ENCODE data around the gene ILK. TPM values are rescaled to one million over a fixed set of nuclear protein-coding genes. Genes with fewer than 3 reads are reported as not detected.
A peak's percentile ranks its signal among the peaks of the same experiment; 100 is the strongest.

Gene ILK
- total and polyA plus RNA-seq, 5 donors from 2014 or later = 62.9 to 141 (median 99.3) TPM

DNA sequence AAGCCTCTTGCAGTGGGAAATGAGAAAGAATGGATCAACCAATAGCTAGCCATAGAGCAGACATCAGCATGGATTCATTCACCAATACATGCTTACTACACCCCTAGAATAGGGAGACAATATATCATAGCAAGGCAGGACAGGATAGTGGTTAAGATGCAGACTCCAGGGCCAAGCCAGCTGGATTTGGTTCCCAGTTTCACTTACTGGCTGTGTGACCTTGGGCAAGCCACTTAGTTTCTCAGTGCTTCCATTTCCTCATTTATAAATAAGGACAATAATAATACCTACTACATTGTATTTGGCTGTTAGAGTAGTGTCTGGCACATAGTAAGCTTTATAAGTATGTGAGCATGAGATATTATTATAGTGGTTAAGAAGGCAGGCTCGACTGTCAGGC is 44.9 kb downstream of the ILK start:
- no peaks in the 10 kb centered on the region for H3K36me3 ChIP-seq (ENCODE audit: control insufficient read depth, insufficient read depth, low read length)
- H3K9me3 ChIP-seq (ENCODE audit: control insufficient read depth in 2 of 2, low read length in 2 of 2) = no peaks in the 10 kb centered on the region
- H3K36me3 Mint-ChIP-seq = no peaks in the 10 kb centered on the region
- peaks cover 13% of the 10 kb centered on the region for H3K27me3 ChIP-seq (ENCODE audit: control insufficient read depth, insufficient read depth, low read length)
- no peaks in the 10 kb centered on the region for H3K27me3 Mint-ChIP-seq
- H3K4me1 Mint-ChIP-seq = no peaks in the 10 kb centered on the region
- DNase-seq (no peak), ATAC-seq (ENCODE audit: low read depth in 2 of 2) (no peak)
- peaks cover 43% of the 10 kb centered on the region for H3K4me1 ChIP-seq (ENCODE audit: control insufficient read depth, insufficient read depth, low read length, poor library complexity, severe bottlenecking)
- no peak overlapping the region for H3K4me3 ChIP-seq (ENCODE audit: low read depth, low read length)
- no peak overlapping the region for H3K4me3 Mint-ChIP-seq
- H3K9me3 Mint-ChIP-seq = no peaks in the 10 kb centered on the region
- peak overlapping the region; percentile 14 for H3K27ac ChIP-seq (ENCODE audit: insufficient read depth, low read length, poor library complexity, severe bottlenecking)
- no peak overlapping the region for H3K27ac Mint-ChIP-seq

DNA sequence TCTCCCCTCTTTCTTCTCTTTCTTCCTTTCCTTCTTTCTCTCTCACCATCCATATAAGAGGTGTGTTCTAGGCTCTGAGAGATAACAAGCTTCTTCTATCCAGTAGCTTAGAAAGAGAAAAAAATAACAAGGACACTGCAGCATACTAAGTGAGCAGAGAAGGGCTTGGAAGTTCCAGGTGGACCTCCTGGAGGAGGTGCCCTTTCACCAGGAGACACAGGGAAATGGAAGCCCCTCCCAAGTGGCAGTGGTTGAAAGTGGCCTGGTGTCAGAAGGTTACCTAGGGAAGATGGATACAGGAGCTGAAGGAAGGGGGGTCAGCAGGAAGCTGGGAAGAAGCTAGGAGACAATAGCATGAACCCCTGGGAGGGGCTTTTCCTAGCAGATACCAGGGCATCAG is 46.5 kb downstream of the ILK start:
- Histone ChIP-seq H3K27me3 (ENCODE audit: control insufficient read depth, insufficient read depth, low read length) (peaks cover 15% of the 10 kb centered on the region), H3K36me3 (ENCODE audit: control insufficient read depth, insufficient read depth, low read length) (no peaks in the 10 kb centered on the region), H3K4me3 (ENCODE audit: low read depth, low read length) (no peak overlapping the region), H3K9me3 (ENCODE audit: control insufficient read depth in 2 of 2, low read length in 2 of 2) (no peaks in the 10 kb centered on the region), H3K4me1 (ENCODE audit: control insufficient read depth, insufficient read depth, low read length, poor library complexity, severe bottlenecking) (peaks cover 38% of the 10 kb centered on the region), H3K27ac (ENCODE audit: insufficient read depth, low read length, poor library complexity, severe bottlenecking) (no peak overlapping the region)
- Mint-ChIP-seq H3K27me3 (no peaks in the 10 kb centered on the region), H3K27ac (no peak overlapping the region), H3K36me3 (no peaks in the 10 kb centered on the region), H3K4me3 (no peak overlapping the region), H3K4me1 (no peaks in the 10 kb centered on the region), H3K9me3 (no peaks in the 10 kb centered on the region)
- no peak for DNase-seq
- no peak for ATAC-seq (ENCODE audit: low read depth in 2 of 2)

DNA sequence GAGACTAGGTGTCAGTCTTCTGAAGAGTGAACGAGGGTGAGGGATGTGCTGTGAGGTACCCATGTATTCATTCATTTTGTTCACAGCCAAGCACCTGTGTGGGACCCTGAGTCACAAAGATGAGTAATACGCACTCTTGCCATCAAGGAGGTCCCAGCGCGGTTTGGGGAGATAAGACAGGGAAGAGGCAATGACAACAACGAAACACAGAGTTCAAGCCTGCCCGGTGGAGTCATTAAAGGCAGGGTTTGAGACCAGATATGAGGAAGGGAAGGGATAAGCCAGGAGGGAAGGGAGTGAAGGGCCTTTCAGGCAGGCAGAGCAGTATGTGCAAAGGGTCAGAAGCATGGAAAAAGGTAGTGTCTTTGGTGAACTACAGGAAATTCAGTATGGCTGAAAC is 47.4 kb downstream of the ILK start:
- DNase-seq (no peak), ATAC-seq (ENCODE audit: low read depth in 2 of 2) (no peak)
- Histone ChIP-seq H3K9me3 (ENCODE audit: control insufficient read depth in 2 of 2, low read length in 2 of 2) (no peaks in the 10 kb centered on the region), H3K4me1 (ENCODE audit: control insufficient read depth, insufficient read depth, low read length, poor library complexity, severe bottlenecking) (peaks cover 31% of the 10 kb centered on the region), H3K27me3 (ENCODE audit: control insufficient read depth, insufficient read depth, low read length) (peaks cover 16% of the 10 kb centered on the region), H3K4me3 (ENCODE audit: low read depth, low read length) (no peak overlapping the region), H3K36me3 (ENCODE audit: control insufficient read depth, insufficient read depth, low read length) (no peaks in the 10 kb centered on the region), H3K27ac (ENCODE audit: insufficient read depth, low read length, poor library complexity, severe bottlenecking) (no peak overlapping the region)
- peaks cover 0 to 1% (median under 1%) of the 10 kb centered on the region in 4 donors for H3K4me1 Mint-ChIP-seq
- no peak overlapping the region for H3K27ac Mint-ChIP-seq
- no peaks in the 10 kb centered on the region for H3K36me3 Mint-ChIP-seq
- peaks cover 2% of the 10 kb centered on the region for H3K27me3 Mint-ChIP-seq
- H3K9me3 Mint-ChIP-seq = no peaks in the 10 kb centered on the region
- H3K4me3 Mint-ChIP-seq = no peak overlapping the region

DNA sequence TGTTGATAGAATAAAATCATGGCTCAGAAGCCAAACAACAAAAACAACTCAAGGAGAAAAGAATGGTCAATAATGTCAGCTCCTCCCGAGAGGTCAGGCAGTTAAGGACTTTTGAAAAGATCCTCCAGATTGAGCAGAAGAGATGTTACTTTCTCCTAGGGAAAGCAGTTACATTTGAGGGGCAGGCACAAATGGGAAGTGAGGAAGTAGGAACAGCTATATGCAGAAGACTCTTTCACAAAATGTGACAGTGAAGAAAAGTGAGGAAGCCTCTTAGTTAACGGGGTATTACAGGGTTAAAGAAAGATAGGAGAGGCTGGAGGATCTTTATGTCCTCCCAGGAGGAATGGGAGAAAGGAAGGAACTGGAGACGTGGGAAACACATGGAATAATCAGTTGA is 48.6 kb downstream of the ILK start:
- Mint-ChIP-seq H3K4me1 (peaks cover 0 to 11% (median 1%) of the 10 kb centered on the region in 4 donors), H3K27ac (no peak overlapping the region), H3K9me3 (peaks cover 0 to 2% (median 0%) of the 10 kb centered on the region in 7 donors), H3K27me3 (peaks cover 14% of the 10 kb centered on the region), H3K36me3 (no peaks in the 10 kb centered on the region), H3K4me3 (no peak overlapping the region)
- DNase-seq (no peak), ATAC-seq (ENCODE audit: low read depth in 2 of 2) (no peak)
- H3K9me3 ChIP-seq (ENCODE audit: control insufficient read depth in 2 of 2, low read length in 2 of 2) = no peaks in the 10 kb centered on the region
- no peak overlapping the region for H3K27ac ChIP-seq (ENCODE audit: insufficient read depth, low read length, poor library complexity, severe bottlenecking)
- peaks cover 18% of the 10 kb centered on the region for H3K4me1 ChIP-seq (ENCODE audit: control insufficient read depth, insufficient read depth, low read length, poor library complexity, severe bottlenecking)
- no peaks in the 10 kb centered on the region for H3K36me3 ChIP-seq (ENCODE audit: control insufficient read depth, insufficient read depth, low read length)
- H3K4me3 ChIP-seq (ENCODE audit: low read depth, low read length) = no peak overlapping the region
- H3K27me3 ChIP-seq (ENCODE audit: control insufficient read depth, insufficient read depth, low read length) = peaks cover 23% of the 10 kb centered on the region

DNA sequence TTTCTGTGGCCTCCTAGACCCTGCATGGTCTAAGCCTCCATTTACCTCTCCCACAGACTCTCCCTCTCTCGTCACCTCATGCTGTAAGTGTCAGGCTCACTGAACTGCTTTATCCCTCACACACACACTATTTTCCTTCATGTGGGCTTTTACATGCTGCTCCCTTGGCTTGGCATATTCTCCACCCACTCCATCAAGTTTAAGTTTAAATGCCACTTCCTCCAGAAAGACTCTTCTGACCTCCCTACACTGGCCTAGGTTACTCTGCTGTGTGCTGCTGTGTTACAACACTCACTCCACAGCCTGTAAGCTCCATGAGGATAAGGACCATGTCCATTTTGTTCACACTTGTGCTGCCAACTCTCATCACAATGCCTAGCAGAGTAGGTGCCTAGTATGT is 49.5 kb downstream of the ILK start:
- no peak overlapping the region for H3K4me3 Mint-ChIP-seq
- H3K9me3 Mint-ChIP-seq = peaks cover 0 to 2% (median 0%) of the 10 kb centered on the region in 7 donors
- no peaks in the 10 kb centered on the region for H3K9me3 ChIP-seq (ENCODE audit: control insufficient read depth in 2 of 2, low read length in 2 of 2)
- H3K27me3 ChIP-seq (ENCODE audit: control insufficient read depth, insufficient read depth, low read length) = peaks cover 29% of the 10 kb centered on the region
- peaks cover 16% of the 10 kb centered on the region for H3K27me3 Mint-ChIP-seq
- no peaks in the 10 kb centered on the region for H3K36me3 Mint-ChIP-seq
- H3K4me1 Mint-ChIP-seq = peaks cover 0 to 11% (median 1%) of the 10 kb centered on the region in 4 donors
- no peak overlapping the region for H3K27ac Mint-ChIP-seq
- no peak overlapping the region for H3K27ac ChIP-seq (ENCODE audit: insufficient read depth, low read length, poor library complexity, severe bottlenecking)
- ATAC-seq (ENCODE audit: low read depth in 2 of 2) (no peak), DNase-seq (no peak)
- no peaks in the 10 kb centered on the region for H3K36me3 ChIP-seq (ENCODE audit: control insufficient read depth, insufficient read depth, low read length)
- H3K4me1 ChIP-seq (ENCODE audit: control insufficient read depth, insufficient read depth, low read length, poor library complexity, severe bottlenecking) = peaks cover 9% of the 10 kb centered on the region
- no peak overlapping the region for H3K4me3 ChIP-seq (ENCODE audit: low read depth, low read length)

DNA sequence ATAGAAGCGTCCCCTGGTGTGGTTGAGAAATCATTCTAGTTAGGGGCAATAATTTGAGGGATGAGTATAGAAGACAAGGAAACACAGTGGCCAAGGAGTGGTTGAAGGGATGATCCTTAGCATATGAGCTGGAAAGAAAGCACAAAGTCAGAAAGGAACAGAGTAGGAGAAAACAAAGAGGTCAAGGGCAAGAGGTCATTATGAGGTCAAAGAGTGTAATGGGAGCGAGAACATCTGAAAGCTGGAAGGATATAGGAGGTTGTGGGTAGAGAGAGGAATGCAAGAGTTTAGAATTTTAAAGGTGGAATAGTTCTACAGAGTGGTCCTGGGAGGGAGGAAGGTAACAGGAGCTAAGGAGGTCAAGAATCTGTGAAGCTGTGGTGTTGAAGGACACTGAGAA is 50.1 kb downstream of the ILK start:
- Mint-ChIP-seq H3K4me1 (peaks cover 0 to 11% (median 1%) of the 10 kb centered on the region in 4 donors), H3K27ac (no peak overlapping the region), H3K27me3 (peaks cover 16% of the 10 kb centered on the region), H3K36me3 (no peaks in the 10 kb centered on the region), H3K4me3 (no peak overlapping the region), H3K9me3 (peaks cover 0 to 2% (median 0%) of the 10 kb centered on the region in 7 donors)
- Histone ChIP-seq H3K4me3 (ENCODE audit: low read depth, low read length) (no peak overlapping the region), H3K27ac (ENCODE audit: insufficient read depth, low read length, poor library complexity, severe bottlenecking) (no peak overlapping the region), H3K4me1 (ENCODE audit: control insufficient read depth, insufficient read depth, low read length, poor library complexity, severe bottlenecking) (peaks cover 4% of the 10 kb centered on the region), H3K27me3 (ENCODE audit: control insufficient read depth, insufficient read depth, low read length) (peaks cover 29% of the 10 kb centered on the region), H3K9me3 (ENCODE audit: control insufficient read depth in 2 of 2, low read length in 2 of 2) (no peaks in the 10 kb centered on the region), H3K36me3 (ENCODE audit: control insufficient read depth, insufficient read depth, low read length) (no peaks in the 10 kb centered on the region)
- ATAC-seq (ENCODE audit: low read depth in 2 of 2) (no peak), DNase-seq (no peak)

DNA sequence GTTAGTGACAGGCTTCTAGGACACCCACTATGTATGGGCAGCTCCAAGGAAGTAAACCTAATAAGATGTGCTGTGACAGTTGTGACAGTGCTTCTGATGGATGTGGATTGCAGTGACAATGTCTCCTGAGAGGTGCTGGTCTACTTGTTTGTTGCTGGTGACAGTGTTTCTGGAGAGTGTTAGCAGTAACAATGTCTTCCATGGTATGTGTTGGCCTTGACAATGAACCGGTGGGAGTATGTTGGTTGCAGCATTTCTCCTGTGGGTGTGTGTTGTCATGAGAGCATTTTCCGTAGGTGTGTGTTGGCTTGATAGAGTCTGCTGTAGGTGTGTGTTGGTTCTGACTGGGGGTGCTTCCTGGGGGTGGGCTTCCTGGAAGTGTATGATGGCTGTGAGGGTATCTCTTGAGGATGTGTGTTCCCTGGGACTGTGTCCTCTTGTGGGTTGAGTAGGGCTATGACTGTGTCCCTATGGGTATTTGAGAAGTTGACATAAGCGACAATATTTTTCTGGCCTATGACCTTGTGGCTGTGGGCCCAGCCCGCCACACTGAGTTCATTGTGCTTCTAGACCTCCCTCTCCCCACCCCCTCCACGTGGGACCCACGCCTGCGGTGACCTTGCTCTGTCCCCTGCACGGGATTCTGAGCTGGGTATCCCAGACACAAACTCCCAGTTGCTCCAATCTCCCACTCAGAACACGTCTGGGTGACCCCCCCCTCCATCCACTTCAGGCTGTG is 50.9 kb downstream of the ILK start:
- H3K27ac Mint-ChIP-seq = no peak overlapping the region
- H3K4me3 Mint-ChIP-seq = no peak overlapping the region
- Histone ChIP-seq H3K36me3 (ENCODE audit: control insufficient read depth, insufficient read depth, low read length) (no peaks in the 10 kb centered on the region), H3K27ac (ENCODE audit: insufficient read depth, low read length, poor library complexity, severe bottlenecking) (peak overlapping the region; percentile 39), H3K9me3 (ENCODE audit: control insufficient read depth in 2 of 2, low read length in 2 of 2) (no peaks in the 10 kb centered on the region), H3K4me1 (ENCODE audit: control insufficient read depth, insufficient read depth, low read length, poor library complexity, severe bottlenecking) (peaks cover 4% of the 10 kb centered on the region), H3K4me3 (ENCODE audit: low read depth, low read length) (peak overlapping the region; percentile 3), H3K27me3 (ENCODE audit: control insufficient read depth, insufficient read depth, low read length) (peaks cover 29% of the 10 kb centered on the region)
- DNase-seq (no peak), ATAC-seq (ENCODE audit: low read depth in 2 of 2) (peak in 1 of 2 donors; percentile 9)
- peaks cover 0 to 11% (median 1%) of the 10 kb centered on the region in 4 donors for H3K4me1 Mint-ChIP-seq
- peaks cover 0 to 2% (median 0%) of the 10 kb centered on the region in 7 donors for H3K9me3 Mint-ChIP-seq
- no peaks in the 10 kb centered on the region for H3K36me3 Mint-ChIP-seq
- H3K27me3 Mint-ChIP-seq = peaks cover 16% of the 10 kb centered on the region
